ENCODE results near the gene C1QL2.

- TF ChIP-seq CTCF (IDR thresholded peaks at IDR 0.05): no peak
- TF ChIP-seq POLR2A (IDR thresholded peaks at IDR 0.05): no peak
These were observed 13.7 kb downstream of the C1QL2 start for GRCh38 chr2:119144806-119145205.

Data from adrenal gland (tissue), 5 donors.